ENCODE results near the gene ELP1.

- TF ChIP-seq MXI1 (IDR thresholded peaks at IDR 0.05; ENCODE audit: borderline replicate concordance, low read depth, low read length) (no peak), CEBPB (IDR thresholded peaks at IDR 0.05; ENCODE audit: low read depth, low read length) (no peak), MAFK (IDR thresholded peaks at IDR 0.05; ENCODE audit: low read depth, low read length) (no peak), POLR2A (IDR thresholded peaks at IDR 0.05; ENCODE audit: low read depth, low read length) (no peak), CTCF (conservative IDR thresholded peaks at IDR 0.05; ENCODE audit: low read depth, low read length) (no peak)
These were observed 48.1 kb downstream of the ELP1 start for GRCh38 chr9:108885643-108886348.
